DOHH2 (cell line): ENCODE measurements around the gene LRTM2.

ENCODE experiments used
- H3F3A ChIP-seq: fragments of 200-600 bp; sonication (generic), shearing (Covaris generic); 2 replicates; pipeline ENCODE4 v1.6.0; 2016; ENCODE audit warnings: antibody characterized with exemption, mild to moderate bottlenecking; ENCODE audit not compliant: control insufficient read depth, insufficient read depth
- H3K27ac ChIP-seq: fragments of 200-600 bp; sonication (generic); 2 replicates; pipeline ENCODE4 v1.5.1; 2014; ENCODE audit warnings: low read depth, mild to moderate bottlenecking, low read length, moderate library complexity
- H3K27me3 ChIP-seq: fragments of 200-600 bp; sonication (generic); 2 replicates; pipeline ENCODE4 v1.6.1; 2014; ENCODE audit warnings: mild to moderate bottlenecking, low read length, mixed read lengths; ENCODE audit not compliant: control insufficient read depth
- H3K36me3 ChIP-seq: fragments of 200-600 bp; sonication (generic); 2 replicates; pipeline ENCODE4 v1.6.1; 2014; ENCODE audit warnings: mild to moderate bottlenecking, low read length, moderate library complexity, mixed read lengths; ENCODE audit not compliant: control insufficient read depth
- H3K4me1 ChIP-seq: fragments of 200-600 bp; sonication (generic); 2 replicates; pipeline ENCODE4 v1.6.1; 2014; ENCODE audit warnings: mild to moderate bottlenecking, low read length, mixed read lengths; ENCODE audit not compliant: control insufficient read depth
- H3K4me2 ChIP-seq: fragments of 200-600 bp; sonication (generic); 2 replicates; pipeline ENCODE4 v1.6.0; 2014; ENCODE audit warnings: mild to moderate bottlenecking, low read length, moderate library complexity
- H3K4me3 ChIP-seq: fragments of 200-600 bp; sonication (generic); 2 replicates; pipeline ENCODE4 v1.5.1; 2014; ENCODE audit warnings: mild to moderate bottlenecking, low read length, mixed read lengths
- H3K79me2 ChIP-seq: fragments of 200-600 bp; sonication (generic); 2 replicates; pipeline ENCODE4 v1.6.1; 2014; ENCODE audit warnings: mild to moderate bottlenecking, low read length, mixed read lengths; ENCODE audit not compliant: control insufficient read depth
- H3K9me2 ChIP-seq: fragments of 200-600 bp; sonication (generic); replicated peaks from 2 replicates; pipeline ENCODE4 v1.6.1; 2014; ENCODE audit warnings: mild to moderate bottlenecking, low read length, mixed read lengths; ENCODE audit not compliant: control insufficient read depth
- H3K9me3 ChIP-seq: fragments of 200-600 bp; sonication (generic); 2 replicates; pipeline ENCODE4 v1.6.1; 2014; ENCODE audit warnings: antibody characterized with exemption, low read length, mixed read lengths; ENCODE audit not compliant: control insufficient read depth, insufficient read depth
- H4K20me1 ChIP-seq: fragments of 200-600 bp; sonication (generic); 2 replicates; pipeline ENCODE4 v1.6.0; 2014; ENCODE audit warnings: low read depth, mild to moderate bottlenecking, antibody characterized with exemption, low read length, moderate library complexity; ENCODE audit not compliant: control insufficient read depth, insufficient read depth
- CTCF ChIP-seq: fragments of 200-600 bp; sonication (generic); IDR thresholded peaks from one replicate; pipeline ENCODE4 v1.5.1; 2014; ENCODE audit warnings: antibody characterized with exemption, mild to moderate bottlenecking, low read depth, low read length; ENCODE audit not compliant: poor library complexity, severe bottlenecking
- EZH2phosphoT487 ChIP-seq: fragments of 200-600 bp; sonication (generic); IDR thresholded peaks from 2 replicates; pipeline ENCODE4 v1.6.1; 2017; ENCODE audit warnings: borderline replicate concordance, mild to moderate bottlenecking, antibody characterized with exemption, low read length, moderate library complexity, mixed read lengths

The LRTM2 gene

GRCh38 chr12:1809591-1810190 is 10.7 kb upstream of the LRTM2 start:
- H3K4me1 ChIP-seq: peaks cover 20% of the 10 kb centered on the region
- no peak overlapping the region for H3K4me3 ChIP-seq
- no peaks in the 10 kb centered on the region for H3K36me3 ChIP-seq
- no peaks in the 10 kb centered on the region for H3K9me3 ChIP-seq
- peaks cover 18% of the 10 kb centered on the region for H3K27me3 ChIP-seq
- TF ChIP-seq EZH2phosphoT487: no peak
- TF ChIP-seq CTCF: no peak
- H3K4me2 ChIP-seq: no peak overlapping the region
- no peaks in the 10 kb centered on the region for H3K79me2 ChIP-seq
- no peaks in the 10 kb centered on the region for H3F3A ChIP-seq
- no peaks in the 10 kb centered on the region for H4K20me1 ChIP-seq
- H3K9me2 ChIP-seq: no peaks in the 10 kb centered on the region
- no peak overlapping the region for H3K27ac ChIP-seq

DNA sequence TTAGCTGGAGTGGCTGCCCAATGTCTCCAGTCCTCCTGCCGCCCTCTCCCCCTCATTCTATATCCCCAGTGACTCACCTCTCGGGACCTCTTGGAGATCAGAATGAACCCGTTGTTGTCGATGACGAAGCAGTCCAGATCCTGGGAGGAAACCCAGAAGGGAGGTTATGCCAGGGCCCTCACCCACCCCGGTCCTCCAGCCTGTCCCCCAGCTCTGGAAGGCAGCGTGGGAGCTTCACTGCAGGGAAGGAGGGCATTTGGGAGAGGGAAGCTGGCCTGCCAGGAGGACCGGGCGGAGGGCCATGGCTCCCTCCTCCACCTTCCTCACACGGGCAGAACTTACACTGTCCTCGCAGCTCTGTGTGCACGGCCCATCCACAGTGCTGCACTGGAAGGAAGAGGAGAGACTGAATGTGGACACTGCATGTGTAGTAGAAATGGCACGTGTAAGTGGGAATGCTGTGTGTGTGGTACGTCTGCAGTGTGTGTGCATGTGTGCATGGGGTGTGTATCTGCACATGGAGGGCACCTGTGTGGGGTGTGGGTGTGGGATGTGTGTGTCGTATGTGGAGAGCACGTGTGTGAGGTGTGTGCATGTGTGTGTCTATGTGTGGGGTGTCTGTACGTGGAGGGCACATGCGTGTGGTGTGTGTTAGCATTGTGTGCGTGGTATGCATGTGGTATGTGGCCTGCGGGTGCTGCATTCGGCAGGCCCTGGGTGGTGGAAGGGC is 10.0 kb upstream of the LRTM2 start:
- Histone ChIP-seq H3K36me3 (no peaks in the 10 kb centered on the region), H3K27ac (no peak overlapping the region), H3K4me3 (no peak overlapping the region), H3K27me3 (peaks cover 23% of the 10 kb centered on the region), H3K4me2 (no peak overlapping the region), H3K9me3 (no peaks in the 10 kb centered on the region), H3F3A (no peaks in the 10 kb centered on the region), H3K9me2 (no peaks in the 10 kb centered on the region), H4K20me1 (no peaks in the 10 kb centered on the region), H3K4me1 (peaks cover 16% of the 10 kb centered on the region), H3K79me2 (no peaks in the 10 kb centered on the region)
- TF ChIP-seq EZH2phosphoT487: no peak
- no peak for TF ChIP-seq CTCF

DNA sequence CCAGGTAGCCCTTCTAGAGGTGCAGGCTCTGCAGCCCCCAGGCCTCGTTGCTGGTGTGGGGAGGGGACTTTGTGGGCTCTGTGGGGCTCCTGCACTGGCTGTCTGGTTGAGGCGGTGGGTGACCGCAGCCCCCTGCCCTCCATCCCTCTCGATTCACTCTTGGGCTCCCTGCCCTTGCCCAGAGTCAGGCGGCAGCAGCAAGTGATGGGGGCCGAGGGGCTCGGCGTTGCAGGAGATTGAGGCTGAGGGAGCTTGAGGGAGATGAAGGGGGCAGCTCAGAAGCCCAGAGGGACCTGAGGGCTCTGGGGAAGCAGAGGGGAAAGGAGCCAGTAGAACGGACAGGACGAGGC is 9.5 kb upstream of the LRTM2 start:
- Histone ChIP-seq H4K20me1 (no peaks in the 10 kb centered on the region), H3F3A (no peaks in the 10 kb centered on the region), H3K27ac (no peak overlapping the region), H3K9me3 (no peaks in the 10 kb centered on the region), H3K36me3 (no peaks in the 10 kb centered on the region), H3K9me2 (no peaks in the 10 kb centered on the region), H3K4me1 (peaks cover 16% of the 10 kb centered on the region), H3K4me3 (no peak overlapping the region), H3K79me2 (no peaks in the 10 kb centered on the region), H3K27me3 (peaks cover 23% of the 10 kb centered on the region), H3K4me2 (no peak overlapping the region)
- TF ChIP-seq CTCF (no peak), EZH2phosphoT487 (no peak)
